Heart left ventricle (tissue), 13 donors: ENCODE data around the gene MSN.

Source experiments
- CTCF ChIP-seq, 12 donors: fragments of 200-600 bp; sonication (generic) in 4 of 12; IDR thresholded peaks; one replicate each; pipeline versions ENCODE4 v1.5.0 to v1.8.0; 2018 to 2022; ENCODE audit warnings: antibody characterized with exemption in 12 of 12, mild to moderate bottlenecking in 5 of 12
- POLR2A ChIP-seq, 2 donors: fragments of 450-650 bp; IDR thresholded peaks; one replicate each; pipeline ENCODE4 v1.6.1; 2017; ENCODE audit warnings: antibody characterized with exemption in 2 of 2, mild to moderate bottlenecking in 2 of 2, moderate library complexity in 2 of 2
- donor health status: ischemic (EF 13 %, LVEDD 7.1; RV severe dilation, severe dysfunction).
- donor health status: DM: no; HTN: yes; CAD: no.
- donor health status: DM: no; HTN: no; CAD: no.
- donor health status: ischemic (EF 25% LVEDD 6.9; RV normal size, moderate dysfunction).
- donor health status: ischemic (EF 25% LVEDD 5.7; RV mildly dilated, moderate dysfunction).
- donor health status: ischemic (EF 35%, LVEDD 5.7; RV mildly dilated, moderate dysfunction).
- donor health status: nonischemic (EF 11% LVEDD 7.7; RV severe dilation, severe dysfunction).
- donor health status: DM: yes; HTN: yes; CAD: no.
- donor health status: PGD.
- donor health status: ischemic (EF 29% LVEDD 5.4; RV normal size, mild dysfunction).
- donor health status: nonischemic (EF 23%, LVEDD 6.1; RV moderate dilation, normal function).

GRCh38 chrX:65741823-65742222 lies 74.4 kb downstream of the MSN start:
- TF ChIP-seq CTCF (IDR thresholded peaks at IDR 0.05) (no peak), POLR2A (IDR thresholded peaks at IDR 0.05) (no peak)
